GM13976 (cell line): Measurements from ENCODE around the gene ABLIM1.

Source experiments
- DNase-seq: peaks from one replicate; pipeline ENCODE4 v3.0.0; 2012; ENCODE audit warnings: low spot score
- CTCF ChIP-seq: IDR thresholded peaks from 2 replicates; pipeline ENCODE4 v1.5.1; 2012; ENCODE audit warnings: borderline replicate concordance, mild to moderate bottlenecking; ENCODE audit not compliant: insufficient read depth; ENCODE audit errors: extremely low read depth, missing control alignments, control extremely low read depth
- in situ Hi-C: fragments of 300-500 bp; cut with MboI; formaldehyde crosslinking; loops from one replicate; pipeline ENCODE4 v1.12.0; 2022; ENCODE audit warnings: low sequenced_read_pairs, mixed read lengths, inconsistent platforms; ENCODE audit not compliant: unreplicated experiment

ABLIM1 gene

DNA sequence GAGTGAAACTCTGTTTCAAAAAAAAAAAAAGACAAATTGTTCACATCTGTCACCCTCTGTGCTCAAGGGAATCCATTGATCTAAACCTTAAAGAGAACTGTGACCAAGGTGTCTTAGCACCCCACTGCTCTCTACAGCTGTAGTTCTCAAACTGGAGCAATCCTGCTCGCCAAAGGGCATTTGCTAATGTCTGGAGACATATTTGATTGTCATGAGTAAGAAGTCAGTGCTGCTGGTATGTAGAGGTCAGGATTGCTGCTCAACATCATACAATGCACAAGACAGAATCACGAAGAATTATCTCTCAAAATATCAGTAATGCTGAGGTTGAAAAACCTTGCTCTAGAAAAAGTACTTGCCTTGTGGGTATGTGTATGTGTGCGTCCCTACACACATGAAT is 30.0 kb downstream of the ABLIM1 start:
- TF ChIP-seq CTCF = no peak
- in situ Hi-C loops = no loop called here
- DNase-seq = no peak

GRCh38 chr10:114626841-114627240 is 31.2 kb downstream of the ABLIM1 start:
- no peak for TF ChIP-seq CTCF
- in situ Hi-C loops = no loop called here
- no peak for DNase-seq

DNA sequence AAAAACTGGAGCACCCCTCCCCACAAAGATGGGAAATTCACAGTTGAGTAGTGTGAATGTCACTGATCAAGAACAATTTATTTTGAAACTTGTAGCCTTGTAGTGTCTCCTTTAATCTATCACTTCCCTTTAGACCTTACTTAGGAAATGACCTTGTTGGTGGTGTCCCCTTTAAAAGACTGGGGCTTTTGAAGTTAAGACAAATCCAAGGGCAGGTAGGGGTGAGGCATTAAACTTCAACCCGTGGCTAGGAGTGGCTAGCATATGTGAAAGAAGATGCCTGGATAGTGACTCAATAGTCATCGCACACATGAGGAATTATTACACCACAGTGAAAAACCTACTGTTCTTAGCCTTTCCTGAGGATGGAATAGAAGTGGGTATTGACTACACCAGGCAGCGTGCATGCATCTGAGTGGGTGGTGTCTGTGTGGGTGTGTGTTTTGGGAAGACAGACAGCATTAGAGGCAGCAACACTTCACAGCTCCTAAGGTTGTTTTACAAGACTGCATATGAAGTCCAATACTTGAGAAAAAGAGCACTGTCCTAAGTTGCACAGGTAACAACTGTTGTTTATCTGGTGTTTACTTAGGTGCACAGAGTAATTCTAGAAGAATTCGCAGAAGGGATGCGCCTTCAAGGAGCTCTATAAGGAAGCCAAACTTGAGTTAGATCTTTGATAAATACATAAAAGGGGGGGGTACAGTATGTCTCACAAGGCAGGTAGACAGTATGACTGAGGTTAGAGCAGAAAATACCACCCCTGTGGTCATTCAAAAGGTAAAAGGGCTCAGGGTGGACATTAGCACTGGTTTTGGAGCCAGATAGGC is 32.9 kb downstream of the ABLIM1 start:
- no peak for TF ChIP-seq CTCF
- no peak for DNase-seq
- in situ Hi-C loops = no loop called here

- no peak for DNase-seq
- in situ Hi-C loops = no loop called here
- TF ChIP-seq CTCF = no peak
Observed at GRCh38 chr10:114624422-114624821, 33.7 kb downstream of the ABLIM1 start.

- in situ Hi-C loops = no loop called here
- DNase-seq = no peak
- TF ChIP-seq CTCF = no peak
Observed at GRCh38 chr10:114623661-114624294, 34.3 kb downstream of the ABLIM1 start.

GRCh38 chr10:114623155-114623554 is 34.9 kb downstream of the ABLIM1 start:
- TF ChIP-seq CTCF = no peak
- in situ Hi-C loops = no loop called here
- no peak for DNase-seq
